Right cardiac atrium (tissue), 5 donors: ENCODE data around the gene SREBF2. TPM values are rescaled to one million over a fixed set of nuclear protein-coding genes. Genes with fewer than 3 reads are reported as not detected.

Source experiments
- ATAC-seq, 2 donors: fragments of 200-7000 bp; cut with Tn5 transposase; one replicate each; pipeline versions ENCODE4 v1.8.0 to v1.9.1; 2020; ENCODE audit warnings: moderate library complexity in 2 of 2, mild to moderate bottlenecking in 1 of 2
- DNase-seq, 3 donors: peaks; one replicate each; pipeline ENCODE4 v3.0.0-alpha.2; 2020
- H3K27ac ChIP-seq: one replicate; pipeline ENCODE4 v1.5.1; 2013; ENCODE audit warnings: mild to moderate bottlenecking, low read length, control low read depth, moderate library complexity
- H3K27me3 ChIP-seq: one replicate; pipeline ENCODE4 v1.6.1; 2013; ENCODE audit not compliant: control insufficient read depth, insufficient read depth
- H3K4me1 ChIP-seq: one replicate; pipeline ENCODE4 v1.6.1; 2013; ENCODE audit warnings: low read length; ENCODE audit not compliant: control insufficient read depth, insufficient read depth
- H3K4me3 ChIP-seq: one replicate; pipeline ENCODE4 v1.5.1; 2013; ENCODE audit warnings: low read length, control low read depth
- H3K9me3 ChIP-seq: one replicate; pipeline ENCODE4 v1.6.1; 2013; ENCODE audit warnings: low read length; ENCODE audit not compliant: control insufficient read depth
- WGBS: extraction: QIAGEN DNeasy Blood & Tissue Kit; methylation state at CpG from one replicate; pipeline ENCODE4 v1.1.7; 2013; 5-methylcytosine and 5-hydroxymethylcytosine counted together
- intact Hi-C, 4 donors: fragments of 100-400 bp; cut with DNase I; formaldehyde crosslinking; loops; one replicate each; pipeline versions ENCODE4 v1.11.0 to v1.14.0; 2022 to 2023
- polyA plus RNA-seq: library from polyadenylated mRNA; stranded (reverse); fragments of 200-250 nt; gene quantifications from one replicate; pipeline ENCODE4 v1.2.3, GENCODE V29; 2013
- total RNA-seq, 4 donors: library from RNA; stranded (reverse); fragmentation: NEBNext Ultra II Directional; extraction: Animal tissue kit (Norgen Biotek cat#: 25700); gene quantifications; one replicate each; pipeline ENCODE4 v1.2.1, GENCODE V29; 2021
- donor health status: healthy with polysubstance abuse.
- donor health status: DM: no; HTN: yes; CAD: no.
- donor health status: DM: no; HTN: no; CAD: no.
- donor health status: DM: no; HTN: yes; CAD: no; lungs with severe emphysema.
- donor health status: DM: yes; HTN: yes; CAD: no.

Gene SREBF2
- total and polyA plus RNA-seq, 5 donors, result 71.2 to 119 (median 99.9) TPM

- intact Hi-C loops, result no loop called here
- WGBS, result 78% methylated on average over 14 of the region's 14 CpGs
Observed at GRCh38 chr22:41928593-41929417, 95.9 kb downstream of the SREBF2 start.

GRCh38 chr22:41929418-41929810 lies 96.5 kb downstream of the SREBF2 start:
- 81% methylated on average over 8 of the region's 8 CpGs for WGBS
- ATAC-seq (no peak), DNase-seq (peak in 2 of 3 donors; percentile 19 to 23)
- H3K27me3 ChIP-seq, result no peaks in the 10 kb centered on the region
- H3K9me3 ChIP-seq, result no peaks in the 10 kb centered on the region
- H3K27ac ChIP-seq, result no peak overlapping the region
- H3K4me3 ChIP-seq, result no peak overlapping the region
- intact Hi-C loops, result no loop called here
- no peaks in the 10 kb centered on the region for H3K4me1 ChIP-seq

More at GRCh38 chr22:41928593-41929417, 95.9 kb downstream of the SREBF2 start:
- H3K4me1 ChIP-seq, result no peaks in the 10 kb centered on the region
- no peak overlapping the region for H3K27ac ChIP-seq
- H3K27me3 ChIP-seq, result no peaks in the 10 kb centered on the region
- ATAC-seq (no peak), DNase-seq (peak in 1 of 3 donors; percentile 2)
- H3K9me3 ChIP-seq, result no peaks in the 10 kb centered on the region
- H3K4me3 ChIP-seq, result no peak overlapping the region

GRCh38 chr22:41931701-41932269 lies 98.9 kb downstream of the SREBF2 start:
- no peaks in the 10 kb centered on the region for H3K27me3 ChIP-seq
- WGBS, result 78% methylated on average over 10 of the region's 10 CpGs
- ATAC-seq (no peak), DNase-seq (peak in 2 of 3 donors; percentile 7 to 11)
- no peaks in the 10 kb centered on the region for H3K9me3 ChIP-seq
- intact Hi-C loops, result no loop called here
- no peak overlapping the region for H3K4me3 ChIP-seq
- H3K4me1 ChIP-seq, result no peaks in the 10 kb centered on the region
- H3K27ac ChIP-seq, result no peak overlapping the region

- peak in 1 of 3 donors; percentile 39 for DNase-seq
- Histone ChIP-seq H3K27me3 (no peaks in the 10 kb centered on the region), H3K27ac (no peak overlapping the region), H3K9me3 (no peaks in the 10 kb centered on the region), H3K4me1 (no peaks in the 10 kb centered on the region), H3K4me3 (no peak overlapping the region)
- no peak for ATAC-seq
- intact Hi-C loops, result no loop called here
- 94% methylated on average over 12 of the region's 12 CpGs for WGBS
Observed at GRCh38 chr22:41932353-41932752, 99.4 kb downstream of the SREBF2 start.

GRCh38 chr22:41933411-41934177 lies 100.7 kb downstream of the SREBF2 start:
- Histone ChIP-seq H3K27me3 (no peaks in the 10 kb centered on the region), H3K4me3 (no peak overlapping the region), H3K27ac (no peak overlapping the region), H3K4me1 (no peaks in the 10 kb centered on the region), H3K9me3 (no peaks in the 10 kb centered on the region)
- DNase-seq, result peak in 2 of 3 donors; percentile 21 to 36
- intact Hi-C loops, result no loop called here
- ATAC-seq, result no peak
- 79% methylated on average over 16 of the region's 16 CpGs for WGBS

- Histone ChIP-seq H3K27ac (peak overlapping the region; percentile 4), H3K4me1 (peaks cover 1% of the 10 kb centered on the region), H3K9me3 (no peaks in the 10 kb centered on the region), H3K27me3 (no peaks in the 10 kb centered on the region), H3K4me3 (no peak overlapping the region)
- ATAC-seq, result no peak
- WGBS, result 94% methylated on average over 17 of the region's 17 CpGs
- intact Hi-C loops, result no loop called here
- DNase-seq, result peak in 1 of 3 donors; percentile 21
Observed at GRCh38 chr22:41934284-41935014, 101.5 kb downstream of the SREBF2 start.

GRCh38 chr22:41935015-41935351 lies 102.1 kb downstream of the SREBF2 start:
- intact Hi-C loops, result no loop called here
- peaks cover 2% of the 10 kb centered on the region for H3K4me1 ChIP-seq
- H3K27ac ChIP-seq, result peak overlapping the region; percentile 4
- H3K4me3 ChIP-seq, result no peak overlapping the region
- no peaks in the 10 kb centered on the region for H3K27me3 ChIP-seq
- H3K9me3 ChIP-seq, result no peaks in the 10 kb centered on the region
- DNase-seq (peak in 1 of 3 donors; percentile 64), ATAC-seq (peak; percentile 43 to 57)
- WGBS, result 70% methylated on average over 4 of the region's 4 CpGs

- peak overlapping the region; percentile 13 for H3K27ac ChIP-seq
- WGBS, result 88% methylated on average over 9 of the region's 9 CpGs
- intact Hi-C loops, result no loop called here
Observed at GRCh38 chr22:41935509-41935908, 102.6 kb downstream of the SREBF2 start.

GRCh38 chr22:41936894-41937169 lies 103.9 kb downstream of the SREBF2 start:
- ATAC-seq (no peak), DNase-seq (no peak)
- Histone ChIP-seq H3K4me3 (no peak overlapping the region), H3K4me1 (peaks cover 2% of the 10 kb centered on the region), H3K27ac (no peak overlapping the region), H3K9me3 (no peaks in the 10 kb centered on the region), H3K27me3 (no peaks in the 10 kb centered on the region)
- 92% methylated on average over 2 of the region's 2 CpGs for WGBS
- intact Hi-C loops, result no loop called here

More at GRCh38 chr22:41935509-41935908, 102.6 kb downstream of the SREBF2 start:
- no peak for ATAC-seq
- Histone ChIP-seq H3K27me3 (no peaks in the 10 kb centered on the region), H3K9me3 (no peaks in the 10 kb centered on the region), H3K4me3 (no peak overlapping the region), H3K4me1 (peaks cover 2% of the 10 kb centered on the region)
- DNase-seq, result no peak

GRCh38 chr22:41939981-41940831 lies 107.3 kb downstream of the SREBF2 start:
- DNase-seq (no peak), ATAC-seq (no peak)
- Histone ChIP-seq H3K27me3 (no peaks in the 10 kb centered on the region), H3K9me3 (no peaks in the 10 kb centered on the region), H3K4me3 (no peak overlapping the region), H3K27ac (no peak overlapping the region), H3K4me1 (peaks cover 2% of the 10 kb centered on the region)
- intact Hi-C loops, result loop anchor here (2.0 to 5.0 kb wide), 6 partner anchors 117 to 245 kb away; partner anchors contain the start of gene MEI1 (in 1 of the 4)
- WGBS, result 83% methylated on average over 13 of the region's 13 CpGs
